Keratinocyte (primary cell): ENCODE data around the gene WFDC5. TPM values are rescaled to one million over a fixed set of nuclear protein-coding genes. Genes with fewer than 3 reads are reported as not detected.

Experiments used
- DNase-seq: peaks from one replicate; pipeline ENCODE4 v3.0.0-alpha.2; 2011; ENCODE audit warnings: low read depth, missing footprints, low spot score
- FAIRE-seq: peaks from 2 replicates; lab custom pipeline; 2011; peaks lifted over from hg19 to GRCh38; lab: Jason Lieb, UNC
- H2AFZ ChIP-seq: 2 replicates; pipeline ENCODE4 v1.6.0; 2012; ENCODE audit warnings: low read length, control low read depth, inconsistent platforms; ENCODE audit not compliant: control insufficient read depth
- H3K27ac ChIP-seq: 2 replicates; pipeline ENCODE4 v1.5.1; 2011; ENCODE audit warnings: low read length; ENCODE audit not compliant: control insufficient read depth, insufficient read depth
- H3K27me3 ChIP-seq: 3 replicates; pipeline ENCODE4 v1.6.0; 2011; ENCODE audit warnings: low read length; ENCODE audit not compliant: control insufficient read depth, insufficient read depth; ENCODE audit errors: extremely low read depth
- H3K36me3 ChIP-seq, 2 experiments: 2 replicates in 1 of 2; 3 replicates in 1 of 2; pipeline ENCODE4 v1.5.1; 2011; ENCODE audit warnings: low read length in 2 of 2, mild to moderate bottlenecking in 1 of 2; ENCODE audit not compliant: control insufficient read depth in 2 of 2, insufficient read depth in 2 of 2; ENCODE audit errors: extremely low read depth in 1 of 2
- H3K4me1 ChIP-seq: 3 replicates; pipeline ENCODE4 v1.5.1; 2011; ENCODE audit warnings: low read length; ENCODE audit not compliant: control insufficient read depth, insufficient read depth; ENCODE audit errors: extremely low read depth
- H3K4me2 ChIP-seq: 3 replicates; pipeline ENCODE4 v1.6.0; 2011; ENCODE audit warnings: low read depth, low read length; ENCODE audit not compliant: control insufficient read depth, insufficient read depth; ENCODE audit errors: extremely low read depth
- H3K4me3 ChIP-seq, 3 experiments: fragments of 200-600 bp in 1 of 3; sonication (generic) in 1 of 3; 2 replicates in 2 of 3; 3 replicates in 1 of 3; pipeline ENCODE4 v1.5.1; 2011 to 2016; ENCODE audit warnings: low read length in 3 of 3, mild to moderate bottlenecking in 3 of 3, control low read depth in 2 of 3, inconsistent platforms in 1 of 3, low read depth in 1 of 3, mixed read lengths in 1 of 3, mixed run types in 1 of 3, moderate library complexity in 1 of 3; ENCODE audit not compliant: control insufficient read depth in 2 of 3, insufficient read depth in 2 of 3; ENCODE audit errors: extremely low read depth in 1 of 3
- H3K79me2 ChIP-seq: 2 replicates; pipeline ENCODE4 v1.6.0; 2012; ENCODE audit warnings: low read length; ENCODE audit not compliant: control insufficient read depth, insufficient read depth
- H3K9ac ChIP-seq: 3 replicates; pipeline ENCODE4 v1.6.0; 2011; ENCODE audit warnings: low read length; ENCODE audit not compliant: control insufficient read depth, insufficient read depth; ENCODE audit errors: extremely low read depth
- H3K9me1 ChIP-seq: 3 replicates; pipeline ENCODE4 v1.6.0; 2011; ENCODE audit warnings: low read length; ENCODE audit not compliant: control insufficient read depth, insufficient read depth; ENCODE audit errors: extremely low read depth
- H3K9me3 ChIP-seq: 2 replicates; pipeline ENCODE4 v1.5.1; 2012; ENCODE audit warnings: low read depth, low read length; ENCODE audit not compliant: control insufficient read depth
- H4K20me1 ChIP-seq: 3 replicates; pipeline ENCODE4 v1.6.0; 2011; ENCODE audit warnings: low read length; ENCODE audit not compliant: control insufficient read depth, insufficient read depth; ENCODE audit errors: extremely low read depth
- EZH2 ChIP-seq: IDR thresholded peaks from one replicate; pipeline ENCODE4 v1.6.1; 2012; ENCODE audit warnings: inconsistent platforms, mild to moderate bottlenecking, low read length, moderate library complexity
- dilution Hi-C: fragments of 300-500 bp; cut with MboI; formaldehyde crosslinking; loops from one replicate; pipeline ENCODE4 v1.7.0; 2020; ENCODE audit warnings: low sequenced_read_pairs; ENCODE audit not compliant: extremely low pct_ligation_motif_present
- polyA plus RNA-seq, 5 experiments: library from polyadenylated mRNA; depleted of rRNA in 3 of 5; stranded (reverse) in 3 of 5; stranded (forward) in 1 of 5; unstranded in 1 of 5; fragments of >200 nt; gene quantifications; 1 replicate in 1 of 5; 2 replicates in 3 of 5; 3 replicates in 1 of 5; pipeline versions ENCODE4 v1.2.1 to v1.2.3, GENCODE V29; 2011 to 2012; ENCODE audit warnings: missing spikeins in 2 of 5, low read depth in 1 of 5, low replicate concordance in 1 of 5
- TF ChIP-seq, protein P1 (sequence below), 3 experiments: IDR thresholded peaks in 1 of 3; conservative IDR thresholded peaks in 1 of 3; optimal IDR thresholded peaks in 1 of 3; 2 replicates in 2 of 3; 3 replicates in 1 of 3; pipeline versions ENCODE3 to v1.5.1; 2011; ENCODE audit warnings: low read length in 3 of 3, mild to moderate bottlenecking in 3 of 3, moderate library complexity in 2 of 3, control low read depth in 1 of 3, inconsistent platforms in 1 of 3; ENCODE audit not compliant: insufficient read depth in 2 of 3; ENCODE audit errors: extremely low read depth in 1 of 3

The WFDC5 gene
- polyA plus RNA-seq, 1 donor (not counting 4 experiments of a cell fraction or from before 2014, with no cell fraction given): 5.1 TPM

- no peak for TF ChIP-seq EZH2
- TF ChIP-seq, protein P1, sequence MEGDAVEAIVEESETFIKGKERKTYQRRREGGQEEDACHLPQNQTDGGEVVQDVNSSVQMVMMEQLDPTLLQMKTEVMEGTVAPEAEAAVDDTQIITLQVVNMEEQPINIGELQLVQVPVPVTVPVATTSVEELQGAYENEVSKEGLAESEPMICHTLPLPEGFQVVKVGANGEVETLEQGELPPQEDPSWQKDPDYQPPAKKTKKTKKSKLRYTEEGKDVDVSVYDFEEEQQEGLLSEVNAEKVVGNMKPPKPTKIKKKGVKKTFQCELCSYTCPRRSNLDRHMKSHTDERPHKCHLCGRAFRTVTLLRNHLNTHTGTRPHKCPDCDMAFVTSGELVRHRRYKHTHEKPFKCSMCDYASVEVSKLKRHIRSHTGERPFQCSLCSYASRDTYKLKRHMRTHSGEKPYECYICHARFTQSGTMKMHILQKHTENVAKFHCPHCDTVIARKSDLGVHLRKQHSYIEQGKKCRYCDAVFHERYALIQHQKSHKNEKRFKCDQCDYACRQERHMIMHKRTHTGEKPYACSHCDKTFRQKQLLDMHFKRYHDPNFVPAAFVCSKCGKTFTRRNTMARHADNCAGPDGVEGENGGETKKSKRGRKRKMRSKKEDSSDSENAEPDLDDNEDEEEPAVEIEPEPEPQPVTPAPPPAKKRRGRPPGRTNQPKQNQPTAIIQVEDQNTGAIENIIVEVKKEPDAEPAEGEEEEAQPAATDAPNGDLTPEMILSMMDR (optimal IDR thresholded peaks at IDR 0.05 in 1 of 3, IDR thresholded peaks at IDR 0.05 in 1 of 3, conservative IDR thresholded peaks at IDR 0.05 in 1 of 3; ENCODE audit: extremely low read depth in 1 of 3, insufficient read depth in 2 of 3, low read length in 3 of 3): no peak
- Histone ChIP-seq H3K9me1 (no peaks in the 10 kb centered on the region), H3K27ac (peak overlapping the region; percentile 42), H3K9ac (no peak overlapping the region), H3K36me3 (no peaks in the 10 kb centered on the region), H4K20me1 (no peaks in the 10 kb centered on the region), H3K27me3 (no peaks in the 10 kb centered on the region), H3K4me3 (no peak overlapping the region), H2AFZ (no peak overlapping the region), H3K4me1 (peaks cover 28% of the 10 kb centered on the region), H3K4me2 (peak overlapping the region; percentile 14), H3K79me2 (peaks cover 12% of the 10 kb centered on the region), H3K9me3 (no peaks in the 10 kb centered on the region)
- DNase-seq (no peak), FAIRE-seq (peak; percentile 51)
- dilution Hi-C loops: no loop called here
These were observed 47.9 kb downstream of the WFDC5 start for GRCh38 chr20:45067087-45067486.

- no peaks in the 10 kb centered on the region for H4K20me1 ChIP-seq
- no peaks in the 10 kb centered on the region for H3K9me3 ChIP-seq
- no peak overlapping the region for H3K27ac ChIP-seq
- no peak overlapping the region for H2AFZ ChIP-seq
- H3K4me2 ChIP-seq: no peak overlapping the region
- TF ChIP-seq EZH2: no peak
- TF ChIP-seq, protein P1 (optimal IDR thresholded peaks at IDR 0.05 in 1 of 3, IDR thresholded peaks at IDR 0.05 in 1 of 3, conservative IDR thresholded peaks at IDR 0.05 in 1 of 3; ENCODE audit: extremely low read depth in 1 of 3, insufficient read depth in 2 of 3, low read length in 3 of 3): no peak
- H3K4me3 ChIP-seq: no peak overlapping the region
- H3K9me1 ChIP-seq: no peaks in the 10 kb centered on the region
- H3K4me1 ChIP-seq: peaks cover 33% of the 10 kb centered on the region
- no peak overlapping the region for H3K9ac ChIP-seq
- dilution Hi-C loops: no loop called here
- no peaks in the 10 kb centered on the region for H3K36me3 ChIP-seq
- FAIRE-seq: no peak
- H3K27me3 ChIP-seq: no peaks in the 10 kb centered on the region
- DNase-seq: no peak
- H3K79me2 ChIP-seq: peaks cover 12% of the 10 kb centered on the region
These were observed 48.6 kb downstream of the WFDC5 start for GRCh38 chr20:45066372-45066771.
